ENCODE results near the gene RIMS1.
A peak's percentile ranks its signal among the peaks of the same experiment; 100 is the strongest.

Gene RIMS1

DNA sequence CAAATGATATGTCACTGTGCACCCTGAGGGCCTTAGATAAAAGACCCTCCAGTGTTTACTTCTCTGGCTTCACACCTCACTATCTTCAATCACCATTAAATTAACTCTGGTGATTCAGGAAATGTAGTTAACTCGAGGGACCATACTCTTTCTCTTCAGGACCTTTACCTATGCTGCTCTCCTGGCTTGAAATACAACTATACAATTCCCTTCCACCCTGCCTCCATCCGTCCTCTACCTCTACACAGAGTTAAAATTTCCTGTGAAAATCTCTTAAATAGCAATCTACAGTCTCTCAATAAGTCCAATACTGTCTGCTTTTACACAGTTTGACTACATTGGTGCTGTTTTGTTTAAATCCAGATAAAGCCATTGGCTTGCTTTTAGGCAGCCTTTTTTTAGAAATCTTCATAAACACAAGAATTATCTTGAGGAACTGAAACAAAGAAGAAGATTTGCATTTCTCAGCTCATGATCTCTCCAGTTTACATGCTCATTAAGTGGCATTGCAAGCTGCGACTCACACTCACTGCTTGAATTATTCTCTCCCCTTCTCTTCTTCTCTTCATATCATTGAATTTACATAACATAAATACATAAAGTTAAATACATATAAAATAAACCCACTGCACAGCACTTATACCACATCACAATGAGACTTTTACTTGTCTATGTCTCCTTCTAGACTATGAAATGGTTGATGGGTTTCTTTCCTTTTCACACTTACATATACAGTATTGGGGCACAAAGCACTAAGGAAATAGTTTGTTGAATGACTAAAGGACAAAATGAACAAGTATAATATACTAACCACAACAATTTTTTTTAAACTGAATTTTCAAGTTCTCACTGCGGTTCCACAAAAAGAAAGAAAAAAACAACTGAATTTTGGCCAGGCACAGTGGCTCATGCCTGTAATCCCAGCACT, 496.5 kb downstream of the RIMS1 start:
- H3K27ac ChIP-seq = peak overlapping the region in 2 of 11 experiments; percentile 24 to 36; a peak in 2 of 22 replicates
- TF ChIP-seq Cebpa-rat (IDR thresholded peaks at IDR 0.05) = no peak
- no peaks in the 10 kb centered on the region; a peak in 1 of 22 replicates for H3K9me3 ChIP-seq (replicated peaks in 1 of 11)
- no peaks in the 10 kb centered on the region for H3K36me3 ChIP-seq
- no peaks in the 10 kb centered on the region for H3K27me3 ChIP-seq
- H3K4me1 ChIP-seq = peaks cover 0 to 22% (median 0%) of the 10 kb centered on the region in 10 experiments; a peak in 7 of 20 replicates
- no peak overlapping the region for H3K4me3 ChIP-seq
- no peaks in the 10 kb centered on the region for H4K20me1 ChIP-seq
- H3K4me2 ChIP-seq = peak overlapping the region in 3 of 11 experiments; percentile 36 to 73 (median 57); a peak in 5 of 22 replicates
- no peak overlapping the region for H3K9ac ChIP-seq

DNA sequence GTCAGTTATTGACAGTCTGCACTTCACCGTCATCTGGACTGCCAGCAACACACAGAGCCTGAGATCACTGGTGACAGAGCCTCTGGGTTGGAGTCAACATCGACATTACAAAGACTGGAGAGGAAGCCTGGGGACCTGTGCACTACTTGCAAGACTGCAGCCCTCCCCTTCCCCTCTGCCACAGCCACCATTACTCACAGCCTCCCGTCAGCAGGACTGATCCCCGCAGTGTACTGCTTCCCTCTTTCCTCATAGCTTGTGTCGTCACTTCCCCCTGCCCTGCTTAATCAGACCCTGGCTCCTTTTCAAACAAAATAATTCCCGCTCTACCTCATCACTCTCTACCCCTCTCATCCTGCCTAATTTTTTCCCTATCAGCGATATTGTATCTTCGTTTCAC, 500.0 kb downstream of the RIMS1 start:
- Histone ChIP-seq H3K9ac (no peak overlapping the region), H3K4me1 (peaks cover 0 to 22% (median 0%) of the 10 kb centered on the region in 10 experiments; a peak in 7 of 20 replicates)

GRCh38 chr6:72389698-72390097, 503.3 kb downstream of the RIMS1 start:
- Histone ChIP-seq H3K4me3 (no peak overlapping the region), H3K4me2 (no peak overlapping the region)
- TF ChIP-seq Cebpa-rat (IDR thresholded peaks at IDR 0.05) = no peak

More for the DNA sequence above, 500.0 kb downstream of the RIMS1 start:
- H3K27ac ChIP-seq = no peak overlapping the region
- no peaks in the 10 kb centered on the region for H3K36me3 ChIP-seq
- no peaks in the 10 kb centered on the region; a peak in 1 of 22 replicates for H3K9me3 ChIP-seq (replicated peaks in 1 of 11)
- no peak overlapping the region for H3K4me3 ChIP-seq
- H3K27me3 ChIP-seq = no peaks in the 10 kb centered on the region
- H4K20me1 ChIP-seq = no peaks in the 10 kb centered on the region
- peak overlapping the region in 3 of 11 experiments; percentile 2 to 65 (median 16); a peak in 3 of 22 replicates for H3K4me2 ChIP-seq
- no peak for TF ChIP-seq Cebpa-rat (IDR thresholded peaks at IDR 0.05)

DNA sequence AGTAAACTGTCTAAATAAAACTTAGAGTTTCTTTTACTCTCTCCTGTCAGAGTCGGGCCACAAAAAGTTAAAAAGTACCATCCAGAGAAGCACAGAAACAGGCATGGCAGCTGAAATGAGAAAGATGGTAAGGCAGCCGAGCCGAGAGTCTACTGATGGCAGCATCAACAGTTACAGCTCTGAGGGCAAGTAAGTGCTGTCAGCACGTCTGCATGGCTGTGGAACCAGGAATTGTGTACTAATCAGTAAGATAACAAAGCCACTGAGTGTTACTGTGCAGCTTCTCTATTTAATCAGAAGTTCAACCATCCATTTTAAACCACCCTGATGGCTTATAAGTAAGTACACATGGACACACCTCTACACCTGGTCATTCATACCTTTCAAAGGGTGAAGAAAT, 504.2 kb downstream of the RIMS1 start:
- Histone ChIP-seq H3K9me3 (replicated peaks in 1 of 11) (no peaks in the 10 kb centered on the region; a peak in 1 of 22 replicates), H3K36me3 (no peaks in the 10 kb centered on the region), H3K27me3 (no peaks in the 10 kb centered on the region), H3K4me2 (no peak overlapping the region), H3K27ac (no peak overlapping the region), H3K9ac (no peak overlapping the region), H4K20me1 (no peaks in the 10 kb centered on the region), H3K4me1 (peaks cover 0 to 5% (median 0%) of the 10 kb centered on the region in 10 experiments; a peak in 2 of 20 replicates), H3K4me3 (no peak overlapping the region)
- TF ChIP-seq Cebpa-rat (IDR thresholded peaks at IDR 0.05) = no peak

More at GRCh38 chr6:72389698-72390097, 503.3 kb downstream of the RIMS1 start:
- Histone ChIP-seq H3K36me3 (no peaks in the 10 kb centered on the region), H3K27ac (no peak overlapping the region), H3K9me3 (replicated peaks in 1 of 11) (no peaks in the 10 kb centered on the region; a peak in 1 of 22 replicates), H3K9ac (no peak overlapping the region), H3K4me1 (peaks cover 0 to 5% (median 0%) of the 10 kb centered on the region in 10 experiments; a peak in 2 of 20 replicates), H4K20me1 (no peaks in the 10 kb centered on the region), H3K27me3 (no peaks in the 10 kb centered on the region)

- Histone ChIP-seq H3K9me3 (replicated peaks in 1 of 11) (no peaks in the 10 kb centered on the region), H3K27ac (no peak overlapping the region), H3K4me3 (no peak overlapping the region), H3K36me3 (0 out of 22 replicates have a peak, but pooled peaks cover 0 to 4% (median 0%) of the 10 kb centered on the region in 11 experiments), H3K27me3 (no peaks in the 10 kb centered on the region), H3K4me1 (no peaks in the 10 kb centered on the region), H3K9ac (no peak overlapping the region), H4K20me1 (no peaks in the 10 kb centered on the region), H3K4me2 (no peak overlapping the region)
- TF ChIP-seq Cebpa-rat (IDR thresholded peaks at IDR 0.05) = no peak
Observed at GRCh38 chr6:72401865-72402264, 515.5 kb downstream of the RIMS1 start.

DNA sequence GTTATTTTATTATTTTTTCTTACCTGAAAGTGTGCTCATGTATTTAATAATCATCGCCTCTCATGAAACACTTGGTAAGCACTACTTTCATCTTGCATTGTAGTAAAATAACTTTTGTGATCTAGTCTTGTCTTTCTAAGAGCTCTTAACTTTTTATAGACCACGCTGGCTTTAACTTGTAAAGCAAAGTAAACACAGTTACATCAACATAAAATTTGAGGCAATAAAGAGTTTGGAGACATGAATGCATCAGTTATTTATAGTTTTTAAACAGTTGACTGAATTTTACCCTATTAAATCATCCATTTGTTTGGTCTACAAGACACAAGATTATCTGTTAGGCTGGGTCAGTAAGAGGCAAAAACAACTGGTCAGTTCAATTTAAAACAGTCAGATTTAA, 517.1 kb downstream of the RIMS1 start:
- Histone ChIP-seq H3K36me3 (0 out of 22 replicates have a peak, but pooled peaks cover 0 to 4% (median 0%) of the 10 kb centered on the region in 11 experiments), H3K27me3 (no peaks in the 10 kb centered on the region), H3K9me3 (replicated peaks in 1 of 11) (no peaks in the 10 kb centered on the region), H3K4me2 (no peak overlapping the region), H3K4me3 (no peak overlapping the region), H3K27ac (no peak overlapping the region), H3K9ac (no peak overlapping the region), H3K4me1 (no peaks in the 10 kb centered on the region), H4K20me1 (no peaks in the 10 kb centered on the region)
- no peak for TF ChIP-seq Cebpa-rat (IDR thresholded peaks at IDR 0.05)

DNA sequence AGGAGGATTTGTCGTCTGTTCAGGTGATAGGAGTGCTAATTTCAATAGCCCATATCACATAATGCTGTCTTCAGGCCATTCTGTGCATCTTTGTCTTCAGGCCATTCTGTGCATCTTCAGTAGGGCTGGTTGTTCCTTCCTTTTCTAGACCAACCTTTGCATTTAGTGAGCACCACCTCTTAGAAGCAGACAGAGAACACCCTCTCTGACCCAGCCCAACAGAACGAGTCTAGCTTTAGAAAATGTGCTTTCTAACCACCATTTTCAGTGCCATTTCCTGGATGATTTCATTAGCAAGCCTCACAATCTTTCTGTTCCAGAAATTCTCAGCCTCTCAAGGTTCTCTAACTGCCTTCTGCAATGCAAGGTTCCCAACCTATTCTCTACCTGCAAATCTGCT, 520.2 kb downstream of the RIMS1 start:
- H3K27ac ChIP-seq = no peak overlapping the region
- no peak overlapping the region for H3K4me2 ChIP-seq
- H3K9ac ChIP-seq = no peak overlapping the region
- H3K36me3 ChIP-seq = no peaks in the 10 kb centered on the region
- no peak overlapping the region for H3K4me3 ChIP-seq
- TF ChIP-seq Cebpa-rat (IDR thresholded peaks at IDR 0.05) = no peak
- H3K27me3 ChIP-seq = no peaks in the 10 kb centered on the region
- H3K4me1 ChIP-seq = peaks cover 0 to 11% (median 4%) of the 10 kb centered on the region in 10 experiments; a peak in 13 of 20 replicates
- H3K9me3 ChIP-seq (replicated peaks in 1 of 11) = no peaks in the 10 kb centered on the region
- H4K20me1 ChIP-seq = no peaks in the 10 kb centered on the region

DNA sequence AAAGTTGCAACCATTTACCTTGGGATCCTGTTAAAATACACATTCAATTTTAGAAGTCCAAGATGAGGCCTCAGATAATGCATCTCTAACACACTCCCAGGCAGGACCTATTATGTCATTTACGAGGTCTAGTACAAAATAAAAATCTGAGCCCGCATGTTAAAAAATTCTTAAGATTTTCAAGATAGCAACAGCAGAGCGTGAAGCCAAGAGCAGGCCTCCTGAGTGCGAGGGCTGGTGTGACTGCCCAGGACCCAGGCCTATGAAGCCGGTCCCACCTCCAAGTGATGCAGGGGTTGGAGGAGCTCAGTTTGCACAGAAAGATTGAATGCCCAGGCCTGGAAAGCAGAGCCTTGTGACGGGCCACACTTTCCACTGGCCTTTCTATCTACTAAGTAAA, 524.4 kb downstream of the RIMS1 start:
- Histone ChIP-seq H3K4me3 (no peak overlapping the region), H3K36me3 (no peaks in the 10 kb centered on the region), H3K4me1 (peaks cover 0 to 17% (median 9%) of the 10 kb centered on the region in 10 experiments; a peak in 13 of 20 replicates), H3K27ac (no peak overlapping the region), H3K9ac (no peak overlapping the region), H3K9me3 (replicated peaks in 1 of 11) (no peaks in the 10 kb centered on the region), H3K4me2 (peak overlapping the region in 3 of 11 experiments; percentile 32 to 47 (median 40); a peak in 3 of 22 replicates), H3K27me3 (no peaks in the 10 kb centered on the region), H4K20me1 (no peaks in the 10 kb centered on the region)
- TF ChIP-seq Cebpa-rat (IDR thresholded peaks at IDR 0.05) = no peak
